NCI-H2196 (cell line): ENCODE data around the gene HOXA4.

ENCODE experiments used
- DNase-seq: peaks from one replicate; lab custom pipeline; 2025; ENCODE audit not compliant: unreplicated experiment; lab: John Stamatoyannopoulos, UW

Gene HOXA4

GRCh38 chr7:27147199-27148030 lies 16.9 kb upstream of the HOXA4 start, which contains the start of gene HOXA6:
Gene HOXA6, minus strand, starts transcription at chr7:27147774. Its CDS starts 25 bp downstream, at chr7:27147749.
- no peak for DNase-seq

- DNase-seq = no peak
Measured at GRCh38 chr7:27146491-27147198, 16.1 kb upstream of the HOXA4 start.

- DNase-seq = no peak
Measured at GRCh38 chr7:27145914-27146412, 15.4 kb upstream of the HOXA4 start.

- no peak for DNase-seq
Measured at GRCh38 chr7:27145165-27145913, 14.8 kb upstream of the HOXA4 start.

GRCh38 chr7:27144781-27145164 lies 14.2 kb upstream of the HOXA4 start:
- no peak for DNase-seq

- DNase-seq = no peak
Measured at GRCh38 chr7:27143950-27144780, 13.6 kb upstream of the HOXA4 start.

- DNase-seq = peak; percentile 89
Measured at GRCh38 chr7:27143023-27143949, 12.7 kb upstream of the HOXA4 start, which contains the start of gene HOXA5. Gene HOXA5, minus strand, starts transcription at chr7:27143681. Its CDS starts 74 bp downstream, at chr7:27143607.

- DNase-seq = no peak
Measured at GRCh38 chr7:27142580-27143022, 12.0 kb upstream of the HOXA4 start.

GRCh38 chr7:27141923-27142579 lies 11.5 kb upstream of the HOXA4 start:
- no peak for DNase-seq

GRCh38 chr7:27141137-27141922 lies 10.8 kb upstream of the HOXA4 start:
- no peak for DNase-seq

- no peak for DNase-seq
Measured at GRCh38 chr7:27140126-27140857, 9.7 kb upstream of the HOXA4 start.

- DNase-seq = no peak
Measured at GRCh38 chr7:27139334-27140125, 9.0 kb upstream of the HOXA4 start.

GRCh38 chr7:27138985-27139333 lies 8.4 kb upstream of the HOXA4 start:
- DNase-seq = no peak

GRCh38 chr7:27138472-27138871 lies 7.9 kb upstream of the HOXA4 start:
- no peak for DNase-seq

- DNase-seq = no peak
Measured at GRCh38 chr7:27137640-27138315, 7.2 kb upstream of the HOXA4 start.

GRCh38 chr7:27134392-27134791 lies 3.8 kb upstream of the HOXA4 start:
- no peak for DNase-seq
